ENCODE data around the gene CREBBP. TPM values are rescaled to one million over a fixed set of nuclear protein-coding genes. Genes with fewer than 3 reads are reported as not detected.

The CREBBP gene
- total and polyA plus RNA-seq, 4 donors, result 5.4 to 103 (median 61.0) TPM

DNA sequence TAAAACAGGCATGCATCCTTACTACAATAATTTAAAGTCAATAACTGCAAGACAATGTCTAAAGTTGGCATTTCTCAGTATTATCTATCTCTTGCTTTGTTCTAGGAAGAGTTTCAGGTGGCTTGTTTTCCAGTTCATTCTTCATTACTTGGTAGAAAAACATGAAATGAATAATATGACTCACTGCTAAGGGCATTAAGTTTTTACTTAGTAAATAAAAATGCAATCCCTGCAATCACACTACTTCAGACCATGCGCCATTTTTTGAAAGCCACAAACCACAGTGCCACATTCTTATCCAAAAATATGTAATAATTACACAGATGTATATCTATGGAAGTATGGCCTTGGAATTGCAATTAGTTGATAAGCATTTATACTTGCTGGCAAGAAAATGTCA lies 55.4 kb downstream of the CREBBP start:
- no peak overlapping the region for H3K27ac ChIP-seq (ENCODE audit: low read depth in 1 of 2, low read length in 2 of 2)
- H3K4me3 ChIP-seq (ENCODE audit: low read length in 2 of 2), result no peak overlapping the region
- DNase-seq, result no peak
- H3K4me1 ChIP-seq (ENCODE audit: control insufficient read depth in 1 of 2, insufficient read depth in 2 of 2, low read length in 2 of 2), result peaks cover 6 to 8% of the 10 kb centered on the region in 2 donors
- no peak for ATAC-seq (ENCODE audit: low FRiP score)
- H3K9me3 ChIP-seq (ENCODE audit: control insufficient read depth, low read length), result no peaks in the 10 kb centered on the region
- peaks cover 0 to 2% of the 10 kb centered on the region in 2 donors for H3K36me3 ChIP-seq (ENCODE audit: control insufficient read depth in 1 of 2, insufficient read depth in 2 of 2, low read length in 1 of 2)
- H3K27me3 ChIP-seq (ENCODE audit: control insufficient read depth in 1 of 2, insufficient read depth in 2 of 2, low read length in 1 of 2), result no peaks in the 10 kb centered on the region
- intact Hi-C loops (cut with DNase I), result no loop called here
- WGBS, 2 donors, result 74 to 81% methylated on average over 1 of the region's 1 CpG

- DNase-seq (no peak), ATAC-seq (ENCODE audit: low FRiP score) (no peak)
- H3K36me3 ChIP-seq (ENCODE audit: control insufficient read depth in 1 of 2, insufficient read depth in 2 of 2, low read length in 1 of 2), result peaks cover 0 to under 1% of the 10 kb centered on the region in 2 donors
- no peaks in the 10 kb centered on the region for H3K9me3 ChIP-seq (ENCODE audit: control insufficient read depth, low read length)
- H3K4me1 ChIP-seq (ENCODE audit: control insufficient read depth in 1 of 2, insufficient read depth in 2 of 2, low read length in 2 of 2), result peaks cover 8% of the 10 kb centered on the region in 2 donors
- intact Hi-C loops (cut with DNase I), result no loop called here
- whole genome bisulfite sequencing, 2 donors, result 49 to 52% methylated on average over 17 of the region's 17 CpGs
- no peak overlapping the region for H3K4me3 ChIP-seq (ENCODE audit: low read length in 2 of 2)
- no peaks in the 10 kb centered on the region for H3K27me3 ChIP-seq (ENCODE audit: control insufficient read depth in 1 of 2, insufficient read depth in 2 of 2, low read length in 1 of 2)
- no peak overlapping the region for H3K27ac ChIP-seq (ENCODE audit: low read depth in 1 of 2, low read length in 2 of 2)
Observed at GRCh38 chr16:3824121-3824795, 56.3 kb downstream of the CREBBP start.

- no peak for ATAC-seq (ENCODE audit: low FRiP score)
- Histone ChIP-seq H3K9me3 (ENCODE audit: control insufficient read depth, low read length) (no peaks in the 10 kb centered on the region), H3K27ac (ENCODE audit: low read depth in 1 of 2, low read length in 2 of 2) (no peak overlapping the region), H3K27me3 (ENCODE audit: control insufficient read depth in 1 of 2, insufficient read depth in 2 of 2, low read length in 1 of 2) (no peaks in the 10 kb centered on the region), H3K36me3 (ENCODE audit: control insufficient read depth in 1 of 2, insufficient read depth in 2 of 2, low read length in 1 of 2) (no peaks in the 10 kb centered on the region), H3K4me1 (ENCODE audit: control insufficient read depth in 1 of 2, insufficient read depth in 2 of 2, low read length in 2 of 2) (peaks cover 8 to 11% of the 10 kb centered on the region in 2 donors), H3K4me3 (ENCODE audit: low read length in 2 of 2) (no peak overlapping the region)
- DNase-seq, result no peak
- intact Hi-C loops (cut with DNase I), result no loop called here
- 64 to 68% methylated on average over 5 of the region's 5 CpGs for WGBS, 2 donors
Observed at GRCh38 chr16:3823427-3823826, 57.1 kb downstream of the CREBBP start.

- no peak for DNase-seq
- 9 to 20% methylated on average over 11 of the region's 11 CpGs for WGBS, 2 donors
- no peak for ATAC-seq (ENCODE audit: low FRiP score)
- intact Hi-C loops (cut with DNase I), result no loop called here
- H3K27me3 ChIP-seq (ENCODE audit: control insufficient read depth in 1 of 2, insufficient read depth in 2 of 2, low read length in 1 of 2), result no peaks in the 10 kb centered on the region
- peaks cover 8 to 11% of the 10 kb centered on the region in 2 donors for H3K4me1 ChIP-seq (ENCODE audit: control insufficient read depth in 1 of 2, insufficient read depth in 2 of 2, low read length in 2 of 2)
- H3K36me3 ChIP-seq (ENCODE audit: control insufficient read depth in 1 of 2, insufficient read depth in 2 of 2, low read length in 1 of 2), result no peaks in the 10 kb centered on the region
- no peak overlapping the region for H3K4me3 ChIP-seq (ENCODE audit: low read length in 2 of 2)
- H3K27ac ChIP-seq (ENCODE audit: low read depth in 1 of 2, low read length in 2 of 2), result no peak overlapping the region
- H3K9me3 ChIP-seq (ENCODE audit: control insufficient read depth, low read length), result no peaks in the 10 kb centered on the region
Observed at GRCh38 chr16:3822366-3823045, 58.0 kb downstream of the CREBBP start.

- no peak overlapping the region for H3K27ac ChIP-seq (ENCODE audit: low read depth in 1 of 2, low read length in 2 of 2)
- no peaks in the 10 kb centered on the region for H3K36me3 ChIP-seq (ENCODE audit: control insufficient read depth in 1 of 2, insufficient read depth in 2 of 2, low read length in 1 of 2)
- no peaks in the 10 kb centered on the region for H3K9me3 ChIP-seq (ENCODE audit: control insufficient read depth, low read length)
- no peaks in the 10 kb centered on the region for H3K27me3 ChIP-seq (ENCODE audit: control insufficient read depth in 1 of 2, insufficient read depth in 2 of 2, low read length in 1 of 2)
- H3K4me1 ChIP-seq (ENCODE audit: control insufficient read depth in 1 of 2, insufficient read depth in 2 of 2, low read length in 2 of 2), result peaks cover 8 to 13% of the 10 kb centered on the region in 2 donors
- WGBS, 2 donors, result 70 to 74% methylated on average over 3 of the region's 3 CpGs
- intact Hi-C loops (cut with DNase I), result no loop called here
- no peak for DNase-seq
- ATAC-seq (ENCODE audit: low FRiP score), result no peak
- no peak overlapping the region for H3K4me3 ChIP-seq (ENCODE audit: low read length in 2 of 2)
Observed at GRCh38 chr16:3821184-3821583, 59.3 kb downstream of the CREBBP start.

GRCh38 chr16:3819746-3820724 lies 60.5 kb downstream of the CREBBP start:
- DNase-seq (no peak), ATAC-seq (ENCODE audit: low FRiP score) (peak; percentile 75)
- WGBS, 2 donors, result 11% methylated on average over 8 of the region's 8 CpGs
- peaks cover 8 to 12% of the 10 kb centered on the region in 2 donors for H3K4me1 ChIP-seq (ENCODE audit: control insufficient read depth in 1 of 2, insufficient read depth in 2 of 2, low read length in 2 of 2)
- H3K36me3 ChIP-seq (ENCODE audit: control insufficient read depth in 1 of 2, insufficient read depth in 2 of 2, low read length in 1 of 2), result no peaks in the 10 kb centered on the region
- H3K27ac ChIP-seq (ENCODE audit: low read depth in 1 of 2, low read length in 2 of 2), result no peak overlapping the region
- H3K27me3 ChIP-seq (ENCODE audit: control insufficient read depth in 1 of 2, insufficient read depth in 2 of 2, low read length in 1 of 2), result no peaks in the 10 kb centered on the region
- H3K4me3 ChIP-seq (ENCODE audit: low read length in 2 of 2), result no peak overlapping the region
- H3K9me3 ChIP-seq (ENCODE audit: control insufficient read depth, low read length), result no peaks in the 10 kb centered on the region
- intact Hi-C loops (cut with DNase I), result no loop called here

- no peak for DNase-seq
- peaks cover 8 to 10% of the 10 kb centered on the region in 2 donors for H3K4me1 ChIP-seq (ENCODE audit: control insufficient read depth in 1 of 2, insufficient read depth in 2 of 2, low read length in 2 of 2)
- ATAC-seq (ENCODE audit: low FRiP score), result no peak
- intact Hi-C loops (cut with DNase I), result no loop called here
- WGBS, 2 donors, result 49 to 57% methylated on average over 6 of the region's 6 CpGs
- no peaks in the 10 kb centered on the region for H3K27me3 ChIP-seq (ENCODE audit: control insufficient read depth in 1 of 2, insufficient read depth in 2 of 2, low read length in 1 of 2)
- H3K36me3 ChIP-seq (ENCODE audit: control insufficient read depth in 1 of 2, insufficient read depth in 2 of 2, low read length in 1 of 2), result no peaks in the 10 kb centered on the region
- H3K4me3 ChIP-seq (ENCODE audit: low read length in 2 of 2), result no peak overlapping the region
- no peaks in the 10 kb centered on the region for H3K9me3 ChIP-seq (ENCODE audit: control insufficient read depth, low read length)
- no peak overlapping the region for H3K27ac ChIP-seq (ENCODE audit: low read depth in 1 of 2, low read length in 2 of 2)
Observed at GRCh38 chr16:3819175-3819527, 61.4 kb downstream of the CREBBP start.

GRCh38 chr16:3816326-3816725 lies 64.2 kb downstream of the CREBBP start:
- no peak for ATAC-seq (ENCODE audit: low FRiP score)
- Histone ChIP-seq H3K36me3 (ENCODE audit: control insufficient read depth in 1 of 2, insufficient read depth in 2 of 2, low read length in 1 of 2) (no peaks in the 10 kb centered on the region), H3K4me3 (ENCODE audit: low read length in 2 of 2) (no peak overlapping the region), H3K4me1 (ENCODE audit: control insufficient read depth in 1 of 2, insufficient read depth in 2 of 2, low read length in 2 of 2) (peaks cover 0 to 7% of the 10 kb centered on the region in 2 donors), H3K9me3 (ENCODE audit: control insufficient read depth, low read length) (no peaks in the 10 kb centered on the region), H3K27me3 (ENCODE audit: control insufficient read depth in 1 of 2, insufficient read depth in 2 of 2, low read length in 1 of 2) (no peaks in the 10 kb centered on the region), H3K27ac (ENCODE audit: low read depth in 1 of 2, low read length in 2 of 2) (no peak overlapping the region)
- 67 to 72% methylated on average over 3 of the region's 3 CpGs for WGBS, 2 donors
- intact Hi-C loops (cut with DNase I), result no loop called here
- DNase-seq, result no peak
